Measurements from ENCODE around the gene TUSC2. TPM values are rescaled to one million over a fixed set of nuclear protein-coding genes. Genes with fewer than 3 reads are reported as not detected.

TUSC2 gene
- total and polyA plus RNA-seq, 2 of the 13 experiments (the other 11 are each of a cell fraction or from before 2014, with no cell fraction given) = 36.7 to 39.1 TPM

DNA sequence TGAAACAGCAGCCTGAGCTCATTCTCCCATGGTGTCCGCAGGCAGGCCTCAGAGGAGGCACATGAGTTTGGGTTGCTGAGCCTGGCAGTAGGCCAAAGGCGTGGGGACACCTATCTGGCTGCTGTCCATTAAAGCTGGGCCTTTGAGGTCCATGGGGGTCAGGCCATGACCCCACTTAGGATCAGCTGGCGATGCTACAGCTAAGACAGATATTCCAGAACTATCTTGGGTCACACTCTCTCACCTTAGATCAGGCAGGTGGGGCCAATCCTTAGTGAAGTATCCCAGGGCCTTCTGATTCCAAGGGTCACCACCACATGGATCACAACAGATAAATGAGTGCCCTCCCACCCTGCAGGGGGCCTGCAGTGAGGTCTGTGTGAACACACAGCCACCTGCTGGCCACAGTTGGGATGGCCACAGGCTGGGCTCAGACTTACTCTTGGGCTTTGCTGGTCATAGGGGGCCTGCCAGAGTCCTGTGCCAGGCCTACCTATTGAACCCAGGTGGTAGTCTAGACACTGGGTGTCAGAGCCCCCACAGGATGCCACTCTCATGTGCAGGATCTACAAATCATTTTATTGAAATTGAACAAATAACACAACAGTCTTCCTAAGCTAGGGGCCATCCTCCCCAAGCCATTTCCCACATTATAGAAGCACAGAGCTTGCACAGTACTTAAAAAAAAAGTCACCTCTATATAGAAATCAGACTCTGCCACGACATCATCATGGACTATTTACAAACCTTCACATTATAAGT is 3.5 kb downstream of the TUSC2 start (continued):
- TF ChIP-seq ZNF510 (CRISPR knock-in tag; IDR thresholded peaks at IDR 0.05; ENCODE audit: low read depth) (no peak), PTBP1 (IDR thresholded peaks at IDR 0.05; ENCODE audit: low read depth, low read length, poor library complexity, severe bottlenecking) (no peak), ZNF34 (CRISPR knock-in tag; IDR thresholded peaks at IDR 0.05; ENCODE audit: borderline replicate concordance) (0 out of 2 replicates have a peak, but pooled peaks have one; percentile 50), KDM2A (CRISPR knock-in tag; IDR thresholded peaks at IDR 0.05; ENCODE audit: borderline replicate concordance, low read depth) (peak; percentile 78; the same call in 1 of the 2 replicates), HMG20B (CRISPR knock-in tag; conservative IDR thresholded peaks at IDR 0.05) (no peak), ZNF143 (CRISPR knock-in tag; IDR thresholded peaks at IDR 0.05) (peak; percentile 60; the same call in 1 of the 2 replicates), ZSCAN31 (CRISPR knock-in tag; IDR thresholded peaks at IDR 0.05; ENCODE audit: low read depth) (peak; percentile 64; the same call in 1 of the 2 replicates), MIER3 (CRISPR knock-in tag; IDR thresholded peaks at IDR 0.05; ENCODE audit: borderline replicate concordance) (peak; percentile 21; the same call in 1 of the 2 replicates), ZNF12 (CRISPR knock-in tag; IDR thresholded peaks at IDR 0.05) (no peak), MLLT10 (CRISPR knock-in tag; IDR thresholded peaks at IDR 0.05) (no peak)
- TF ChIP-seq, protein P1, sequence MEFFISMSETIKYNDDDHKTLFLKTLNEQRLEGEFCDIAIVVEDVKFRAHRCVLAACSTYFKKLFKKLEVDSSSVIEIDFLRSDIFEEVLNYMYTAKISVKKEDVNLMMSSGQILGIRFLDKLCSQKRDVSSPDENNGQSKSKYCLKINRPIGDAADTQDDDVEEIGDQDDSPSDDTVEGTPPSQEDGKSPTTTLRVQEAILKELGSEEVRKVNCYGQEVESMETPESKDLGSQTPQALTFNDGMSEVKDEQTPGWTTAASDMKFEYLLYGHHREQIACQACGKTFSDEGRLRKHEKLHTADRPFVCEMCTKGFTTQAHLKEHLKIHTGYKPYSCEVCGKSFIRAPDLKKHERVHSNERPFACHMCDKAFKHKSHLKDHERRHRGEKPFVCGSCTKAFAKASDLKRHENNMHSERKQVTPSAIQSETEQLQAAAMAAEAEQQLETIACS (CRISPR knock-in tag; IDR thresholded peaks at IDR 0.05) = peak; percentile 39; the same call in 1 of the 2 replicates
- TF ChIP-seq, protein P2, sequence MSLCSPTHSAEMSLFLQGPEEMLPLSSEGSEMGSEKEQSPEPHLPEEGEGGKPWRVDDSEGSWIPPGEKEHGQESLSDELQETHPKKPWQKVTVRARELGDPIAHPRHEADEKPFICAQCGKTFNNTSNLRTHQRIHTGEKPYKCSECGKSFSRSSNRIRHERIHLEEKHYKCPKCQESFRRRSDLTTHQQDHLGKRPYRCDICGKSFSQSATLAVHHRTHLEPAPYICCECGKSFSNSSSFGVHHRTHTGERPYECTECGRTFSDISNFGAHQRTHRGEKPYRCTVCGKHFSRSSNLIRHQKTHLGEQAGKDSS (CRISPR knock-in tag; IDR thresholded peaks at IDR 0.05; ENCODE audit: borderline replicate concordance, low read depth) = no peak
- TF ChIP-seq, protein P3, sequence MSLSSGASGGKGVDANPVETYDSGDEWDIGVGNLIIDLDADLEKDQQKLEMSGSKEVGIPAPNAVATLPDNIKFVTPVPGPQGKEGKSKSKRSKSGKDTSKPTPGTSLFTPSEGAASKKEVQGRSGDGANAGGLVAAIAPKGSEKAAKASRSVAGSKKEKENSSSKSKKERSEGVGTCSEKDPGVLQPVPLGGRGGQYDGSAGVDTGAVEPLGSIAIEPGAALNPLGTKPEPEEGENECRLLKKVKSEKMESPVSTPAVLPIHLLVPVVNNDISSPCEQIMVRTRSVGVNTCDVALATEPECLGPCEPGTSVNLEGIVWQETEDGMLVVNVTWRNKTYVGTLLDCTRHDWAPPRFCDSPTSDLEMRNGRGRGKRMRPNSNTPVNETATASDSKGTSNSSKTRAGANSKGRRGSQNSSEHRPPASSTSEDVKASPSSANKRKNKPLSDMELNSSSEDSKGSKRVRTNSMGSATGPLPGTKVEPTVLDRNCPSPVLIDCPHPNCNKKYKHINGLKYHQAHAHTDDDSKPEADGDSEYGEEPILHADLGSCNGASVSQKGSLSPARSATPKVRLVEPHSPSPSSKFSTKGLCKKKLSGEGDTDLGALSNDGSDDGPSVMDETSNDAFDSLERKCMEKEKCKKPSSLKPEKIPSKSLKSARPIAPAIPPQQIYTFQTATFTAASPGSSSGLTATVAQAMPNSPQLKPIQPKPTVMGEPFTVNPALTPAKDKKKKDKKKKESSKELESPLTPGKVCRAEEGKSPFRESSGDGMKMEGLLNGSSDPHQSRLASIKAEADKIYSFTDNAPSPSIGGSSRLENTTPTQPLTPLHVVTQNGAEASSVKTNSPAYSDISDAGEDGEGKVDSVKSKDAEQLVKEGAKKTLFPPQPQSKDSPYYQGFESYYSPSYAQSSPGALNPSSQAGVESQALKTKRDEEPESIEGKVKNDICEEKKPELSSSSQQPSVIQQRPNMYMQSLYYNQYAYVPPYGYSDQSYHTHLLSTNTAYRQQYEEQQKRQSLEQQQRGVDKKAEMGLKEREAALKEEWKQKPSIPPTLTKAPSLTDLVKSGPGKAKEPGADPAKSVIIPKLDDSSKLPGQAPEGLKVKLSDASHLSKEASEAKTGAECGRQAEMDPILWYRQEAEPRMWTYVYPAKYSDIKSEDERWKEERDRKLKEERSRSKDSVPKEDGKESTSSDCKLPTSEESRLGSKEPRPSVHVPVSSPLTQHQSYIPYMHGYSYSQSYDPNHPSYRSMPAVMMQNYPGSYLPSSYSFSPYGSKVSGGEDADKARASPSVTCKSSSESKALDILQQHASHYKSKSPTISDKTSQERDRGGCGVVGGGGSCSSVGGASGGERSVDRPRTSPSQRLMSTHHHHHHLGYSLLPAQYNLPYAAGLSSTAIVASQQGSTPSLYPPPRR (CRISPR knock-in tag; IDR thresholded peaks at IDR 0.05; ENCODE audit: borderline replicate concordance) = peak; percentile 41; the same call in 1 of the 2 replicates

Data from HepG2 (cell line).